ENCODE data around the gene FAM53A. TPM values are rescaled to one million over a fixed set of nuclear protein-coding genes. Genes with fewer than 3 reads are reported as not detected.

FAM53A gene, protein sequence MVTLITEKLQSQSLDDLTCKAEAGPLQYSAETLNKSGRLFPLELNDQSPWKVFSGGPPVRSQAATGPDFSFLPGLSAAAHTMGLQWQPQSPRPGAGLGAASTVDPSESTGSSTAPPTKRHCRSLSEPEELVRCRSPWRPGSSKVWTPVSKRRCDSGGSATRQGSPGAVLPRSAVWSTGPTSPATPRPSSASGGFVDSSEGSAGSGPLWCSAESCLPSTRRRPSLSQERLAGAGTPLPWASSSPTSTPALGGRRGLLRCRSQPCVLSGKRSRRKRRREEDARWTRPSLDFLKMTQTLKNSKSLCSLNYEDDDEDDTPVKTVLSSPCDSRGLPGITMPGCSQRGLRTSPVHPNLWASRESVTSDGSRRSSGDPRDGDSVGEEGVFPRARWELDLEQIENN
- 1 to 10 TPM in 9 of 12 donors, under 1 TPM in 1, not detected in 2; 0.72 to 1.7 (median 1.3) TPM for polyA plus RNA-seq (ENCODE audit: insufficient read length in 12 of 12)
- long read RNA-seq, donor 1, result 0 reads
- long read RNA-seq, donor 2, result 0 reads
- long read RNA-seq, donor 3, result 0 reads
- long read RNA-seq, donor 4, result 0 reads
- long read RNA-seq, donor 5, result 0 reads
- long read RNA-seq, donor 6, result 0 reads
- long read RNA-seq, donor 7, result 0 reads
- long read RNA-seq, donor 8, result 0 reads
- long read RNA-seq, donor 9, result 0 reads
- long read RNA-seq, donor 10, result 0 reads
- long read RNA-seq, donor 11, result 0 reads

DNA sequence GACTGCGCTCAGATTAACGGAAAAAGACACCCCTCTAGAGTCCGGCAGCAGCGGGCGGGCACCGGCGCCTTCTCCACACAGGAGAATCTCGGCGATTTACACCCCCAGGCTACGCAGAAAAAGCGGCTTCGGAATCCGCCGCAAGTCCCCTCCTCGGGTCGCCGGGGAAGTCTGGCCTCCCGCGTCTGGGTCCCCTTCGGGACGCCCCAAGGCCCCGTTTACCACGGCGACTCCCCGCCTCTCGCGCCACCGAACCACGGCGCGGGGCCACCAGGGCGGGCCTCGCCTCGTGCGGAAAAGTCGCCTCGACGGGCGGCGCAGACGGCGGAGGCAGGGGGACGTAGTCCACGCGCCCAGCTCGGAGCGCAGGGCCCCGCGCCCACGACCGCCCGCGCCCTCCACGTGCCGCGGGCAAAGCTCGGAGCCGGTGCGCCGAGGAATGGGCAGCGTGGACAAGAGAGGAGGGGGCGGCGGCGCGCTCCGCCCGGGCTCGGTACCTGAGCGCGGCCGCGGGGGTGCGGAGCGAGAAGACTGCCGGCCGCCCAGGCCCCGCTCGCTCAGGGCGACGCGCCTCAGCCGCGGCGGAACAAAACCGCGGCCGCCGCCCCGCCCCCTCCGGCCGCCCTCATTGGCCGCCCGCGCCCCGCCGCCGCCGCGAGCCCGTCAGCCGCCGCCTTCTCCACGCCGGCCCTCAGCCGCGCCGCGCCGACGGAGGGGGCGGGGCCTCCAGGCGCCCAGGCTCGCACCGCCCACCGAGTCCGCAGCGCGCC, at the start of gene FAM53A:
TSS of gene FAM53A (minus strand) at position 578 of the 770 bp plus-strand sequence. CDS start 15,572 bp downstream, outside the sequence.
- peak; percentile 73 for DNase-seq

DNA sequence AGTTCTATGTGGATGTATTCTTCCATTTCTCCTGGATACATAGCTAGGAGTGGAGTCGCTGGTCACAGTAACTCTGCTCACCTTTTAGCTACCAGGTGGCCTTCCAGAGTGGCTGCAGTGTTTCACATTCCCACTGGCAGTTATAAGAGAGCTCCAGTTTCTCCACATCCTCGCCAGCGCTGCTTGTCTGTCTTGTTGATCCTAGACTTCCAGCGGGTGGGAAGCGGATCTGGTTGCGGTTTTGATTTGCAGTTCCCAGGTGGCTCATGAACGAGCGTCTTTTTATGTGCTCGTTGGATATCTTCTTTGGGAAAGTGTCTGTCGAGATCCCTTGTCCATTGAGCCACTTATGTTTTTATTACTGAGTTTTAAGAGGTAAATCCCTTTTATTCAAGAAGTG, 48.8 kb upstream of the FAM53A start:
- DNase-seq, result no peak

DNA sequence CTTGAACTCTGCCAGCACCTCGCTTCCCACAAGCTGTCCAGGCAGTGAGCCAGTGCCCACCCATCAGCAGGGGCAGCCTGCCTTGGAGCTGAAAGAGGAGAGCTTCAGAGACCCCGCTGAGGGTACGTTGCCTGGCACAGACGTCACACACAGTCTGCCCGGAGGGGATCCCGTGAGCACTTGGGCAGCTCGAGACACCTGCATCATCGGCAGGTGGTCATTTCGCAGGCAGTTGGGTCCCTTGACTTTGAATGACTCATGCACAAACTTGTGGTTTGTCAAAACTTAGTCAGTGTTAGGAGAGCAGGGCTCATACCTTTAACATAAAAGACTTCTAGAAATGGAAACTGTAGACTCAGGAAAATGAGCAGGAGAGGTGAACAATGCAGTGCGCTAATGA, 47.1 kb upstream of the FAM53A start:
- DNase-seq, result no peak

DNA sequence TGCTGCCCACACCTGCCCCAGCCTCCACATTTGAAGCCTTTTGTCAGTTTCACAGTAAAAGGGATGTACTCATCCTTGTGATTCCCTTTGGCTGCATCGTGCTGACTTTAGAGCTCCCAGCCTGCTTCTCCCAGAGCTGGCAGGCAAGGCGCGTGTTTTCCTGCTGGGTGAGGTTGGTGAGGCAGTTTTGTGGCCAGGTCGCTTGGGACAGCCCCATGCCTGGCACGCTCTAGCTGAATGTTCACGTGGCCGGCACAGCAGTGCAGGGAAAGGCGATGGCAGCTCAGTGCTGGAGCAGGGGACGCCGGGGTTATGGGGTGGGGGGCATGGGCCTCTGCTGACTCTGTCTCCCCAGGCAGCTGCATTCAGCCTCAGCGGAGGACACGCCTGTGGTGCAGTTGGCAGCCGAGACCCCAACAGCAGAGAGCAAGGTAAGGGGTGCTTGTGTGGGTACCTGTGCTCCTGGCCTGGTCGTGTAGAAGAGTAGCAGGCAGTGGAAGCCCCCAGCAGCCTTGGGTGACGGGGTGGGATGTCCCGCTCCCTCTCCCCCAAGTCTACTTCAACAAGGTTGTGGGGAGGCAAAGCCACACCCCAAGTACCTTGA, 46.5 kb upstream of the FAM53A start:
- no peak for DNase-seq

DNA sequence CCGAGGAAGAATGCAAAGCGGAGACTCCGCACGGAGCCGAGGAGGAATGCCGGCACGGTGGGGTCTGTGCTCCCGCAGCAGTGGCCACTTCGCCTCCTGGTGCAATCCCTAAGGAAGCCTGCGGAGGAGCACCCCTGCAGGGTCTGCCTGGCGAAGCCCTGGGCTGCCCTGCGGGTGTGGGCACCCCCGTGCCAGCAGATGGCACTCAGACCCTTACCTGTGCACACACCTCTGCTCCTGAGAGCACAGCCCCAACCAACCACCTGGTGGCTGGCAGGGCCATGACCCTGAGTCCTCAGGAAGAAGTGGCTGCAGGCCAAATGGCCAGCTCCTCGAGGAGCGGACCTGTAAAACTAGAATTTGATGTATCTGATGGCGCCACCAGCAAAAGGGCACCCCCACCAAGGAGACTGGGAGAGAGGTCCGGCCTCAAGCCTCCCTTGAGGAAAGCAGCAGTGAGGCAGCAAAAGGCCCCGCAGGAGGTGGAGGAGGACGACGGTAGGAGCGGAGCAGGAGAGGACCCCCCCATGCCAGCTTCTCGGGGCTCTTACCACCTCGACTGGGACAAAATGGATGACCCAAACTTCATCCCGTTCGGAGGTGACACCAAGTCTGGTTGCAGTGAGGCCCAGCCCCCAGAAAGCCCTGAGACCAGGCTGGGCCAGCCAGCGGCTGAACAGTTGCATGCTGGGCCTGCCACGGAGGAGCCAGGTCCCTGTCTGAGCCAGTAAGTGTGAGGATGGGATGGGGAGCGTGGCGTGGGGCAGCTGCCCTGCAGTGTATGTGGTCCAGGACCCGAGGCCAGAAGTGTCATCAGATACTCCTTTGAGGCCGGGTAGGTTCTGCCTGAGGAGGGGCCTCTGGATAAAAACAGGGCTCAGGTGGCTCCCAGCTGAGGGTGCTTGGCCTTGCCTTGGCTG, 44.2 kb upstream of the FAM53A start:
- DNase-seq, result no peak

DNA sequence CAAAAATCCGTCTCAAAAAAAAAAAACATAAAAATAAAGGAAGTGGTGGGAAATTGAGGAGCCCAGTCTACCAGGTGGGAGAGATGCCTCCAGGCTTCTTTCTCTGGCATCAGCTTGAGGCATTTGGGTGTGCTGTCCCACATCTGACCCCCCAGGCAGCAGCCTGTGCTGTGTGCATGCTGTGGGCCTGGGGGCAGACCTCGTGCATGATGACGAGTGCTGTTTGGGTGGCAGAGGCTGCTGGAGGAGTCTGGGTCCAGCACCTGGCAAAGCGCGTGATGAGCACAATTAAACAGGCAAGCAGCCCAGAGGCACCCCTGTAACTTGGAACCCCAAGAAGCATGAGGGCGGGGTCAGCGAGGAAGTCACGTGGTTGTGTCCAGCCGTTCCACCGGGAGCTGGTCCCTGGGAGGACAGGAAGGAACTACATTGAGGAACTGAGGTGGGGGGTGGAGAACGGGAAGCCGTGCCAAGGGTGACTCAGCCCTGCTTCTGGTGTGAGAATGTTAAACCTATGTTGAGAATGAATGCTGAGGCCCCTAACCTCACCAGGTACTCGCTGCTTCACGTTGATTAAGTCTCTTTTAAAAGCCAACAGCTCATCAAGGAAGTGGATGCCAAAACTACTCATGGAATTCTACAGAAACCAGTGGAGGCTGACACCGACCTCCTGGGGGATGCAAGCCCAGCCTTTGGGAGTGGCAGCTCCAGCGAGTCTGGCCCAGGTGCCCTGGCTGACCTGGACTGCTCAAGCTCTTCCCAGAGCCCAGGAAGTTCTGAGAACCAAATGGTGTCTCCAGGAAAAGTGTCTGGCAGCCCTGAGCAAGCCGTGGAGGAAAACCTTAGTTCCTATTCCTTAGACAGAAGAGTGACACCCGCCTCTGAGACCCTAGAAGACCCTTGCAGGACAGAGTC, 43.3 kb upstream of the FAM53A start:
- DNase-seq, result no peak

DNA sequence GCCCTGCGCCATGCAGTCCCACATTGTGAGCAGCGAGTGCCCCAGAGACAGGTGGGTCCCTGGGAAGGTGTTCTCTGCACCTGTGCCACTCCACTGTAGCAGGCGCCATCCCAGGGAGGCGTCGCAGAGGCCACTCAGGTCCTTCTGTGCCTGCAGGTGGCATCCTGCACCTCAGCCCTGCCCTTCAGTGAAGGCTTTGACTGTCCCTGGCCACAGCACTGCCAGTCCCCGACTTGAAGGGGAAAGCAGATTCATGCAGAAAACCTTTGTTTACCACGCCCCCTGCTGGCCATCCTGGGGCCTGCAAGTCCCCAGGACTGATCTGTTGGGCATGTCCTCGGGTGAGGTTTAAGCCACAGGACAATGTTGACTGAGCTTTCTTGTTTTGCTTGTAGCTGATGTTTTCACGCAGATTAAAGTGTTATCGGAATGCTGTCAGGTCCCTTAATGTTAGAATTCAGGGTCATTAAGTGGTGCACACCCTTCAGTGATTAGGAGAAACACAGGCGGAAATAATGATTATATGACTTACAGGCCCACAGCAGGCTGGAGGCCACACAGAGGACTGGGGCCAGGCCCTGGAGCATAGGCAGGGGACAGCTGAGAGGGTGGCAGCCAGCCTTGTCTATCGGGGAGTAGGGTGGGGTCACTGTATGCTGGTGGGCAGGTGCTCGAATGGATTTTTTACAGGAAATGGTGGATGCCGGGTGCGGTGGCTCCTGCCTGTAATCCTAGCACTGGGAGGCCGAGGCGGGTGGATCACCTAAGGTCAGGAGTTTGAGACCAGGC, 42.2 kb upstream of the FAM53A start:
- DNase-seq, result peak; percentile 88

DNA sequence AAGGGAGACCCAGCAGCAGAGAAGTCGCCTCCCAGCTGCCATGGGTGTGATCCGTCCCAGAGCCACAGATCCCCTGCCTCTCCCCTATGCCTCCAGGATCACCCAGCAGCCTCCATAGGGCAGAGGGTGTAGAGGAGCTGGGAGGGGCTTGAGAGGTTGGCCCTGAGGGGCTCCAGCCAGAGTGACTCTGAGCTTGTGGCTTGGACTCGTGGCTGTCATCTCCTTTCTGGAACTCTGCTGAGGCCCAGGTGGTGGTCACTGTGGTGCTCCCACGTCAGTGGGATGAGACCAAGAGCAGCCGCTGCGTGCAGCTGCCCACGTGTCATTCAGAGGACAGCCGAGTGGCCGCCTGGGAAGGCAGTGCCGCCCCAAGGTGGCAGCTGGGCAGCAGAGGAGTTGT, 41.4 kb upstream of the FAM53A start:
- no peak for DNase-seq

DNA sequence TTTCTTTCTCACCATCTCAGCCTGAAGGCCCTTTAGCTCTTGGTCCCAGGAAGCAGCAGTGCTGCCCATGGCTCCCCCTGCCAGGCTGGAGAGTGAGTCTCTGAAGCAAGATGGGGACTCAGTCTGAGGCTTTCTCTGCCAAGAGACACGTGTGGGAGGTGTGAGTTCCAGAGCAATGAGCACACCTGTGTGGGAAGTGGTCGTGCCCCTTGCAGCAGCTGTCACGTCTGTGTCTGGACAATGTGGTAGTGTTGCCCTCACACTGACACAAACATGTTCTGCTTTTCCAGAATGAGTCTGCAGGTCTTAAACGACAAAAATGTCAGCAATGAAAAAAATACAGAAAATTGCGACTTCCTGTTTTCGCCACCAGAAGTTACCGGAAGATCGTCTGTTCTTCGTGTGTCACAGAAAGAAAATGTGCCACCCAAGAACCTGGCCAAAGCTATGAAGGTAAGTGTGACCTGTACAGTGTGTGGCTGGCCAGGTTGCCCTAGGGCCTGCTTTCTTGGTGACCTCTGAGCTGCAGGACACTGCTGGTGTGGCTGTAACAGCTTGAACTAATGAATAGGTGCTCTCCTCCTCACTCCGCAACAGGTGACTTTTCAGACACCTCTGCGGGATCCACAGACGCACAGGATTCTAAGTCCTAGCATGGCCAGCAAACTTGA, 39.2 kb upstream of the FAM53A start:
- no peak for DNase-seq

DNA sequence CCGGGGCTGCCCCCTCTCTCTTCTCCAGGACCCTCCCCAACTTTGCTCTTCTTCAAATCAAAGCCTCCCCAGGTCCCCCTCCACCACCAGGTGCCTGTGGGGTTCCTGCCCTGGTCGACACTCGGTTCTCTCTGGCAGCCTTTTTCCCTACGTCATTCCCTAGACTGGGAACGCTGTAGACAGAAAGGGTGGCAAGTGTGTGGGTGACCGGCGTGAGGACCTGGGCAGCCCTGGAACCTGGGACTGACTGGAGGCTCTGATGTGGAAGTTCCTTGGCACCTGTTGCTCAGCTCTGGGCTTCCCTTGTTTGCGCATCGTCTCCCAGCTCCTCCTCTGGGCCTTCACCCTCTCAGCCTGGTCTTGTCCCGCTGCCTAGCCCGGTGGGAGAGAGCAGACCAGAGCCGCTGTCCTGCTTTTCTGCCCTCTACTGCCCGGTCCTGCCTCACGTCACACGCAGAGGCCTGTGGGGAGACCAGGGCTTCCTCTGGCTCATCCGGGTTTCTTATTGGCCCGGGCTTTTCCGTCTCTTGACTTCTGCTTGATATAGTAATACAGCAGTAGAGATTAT, 38.5 kb upstream of the FAM53A start:
- no peak for DNase-seq

DNA sequence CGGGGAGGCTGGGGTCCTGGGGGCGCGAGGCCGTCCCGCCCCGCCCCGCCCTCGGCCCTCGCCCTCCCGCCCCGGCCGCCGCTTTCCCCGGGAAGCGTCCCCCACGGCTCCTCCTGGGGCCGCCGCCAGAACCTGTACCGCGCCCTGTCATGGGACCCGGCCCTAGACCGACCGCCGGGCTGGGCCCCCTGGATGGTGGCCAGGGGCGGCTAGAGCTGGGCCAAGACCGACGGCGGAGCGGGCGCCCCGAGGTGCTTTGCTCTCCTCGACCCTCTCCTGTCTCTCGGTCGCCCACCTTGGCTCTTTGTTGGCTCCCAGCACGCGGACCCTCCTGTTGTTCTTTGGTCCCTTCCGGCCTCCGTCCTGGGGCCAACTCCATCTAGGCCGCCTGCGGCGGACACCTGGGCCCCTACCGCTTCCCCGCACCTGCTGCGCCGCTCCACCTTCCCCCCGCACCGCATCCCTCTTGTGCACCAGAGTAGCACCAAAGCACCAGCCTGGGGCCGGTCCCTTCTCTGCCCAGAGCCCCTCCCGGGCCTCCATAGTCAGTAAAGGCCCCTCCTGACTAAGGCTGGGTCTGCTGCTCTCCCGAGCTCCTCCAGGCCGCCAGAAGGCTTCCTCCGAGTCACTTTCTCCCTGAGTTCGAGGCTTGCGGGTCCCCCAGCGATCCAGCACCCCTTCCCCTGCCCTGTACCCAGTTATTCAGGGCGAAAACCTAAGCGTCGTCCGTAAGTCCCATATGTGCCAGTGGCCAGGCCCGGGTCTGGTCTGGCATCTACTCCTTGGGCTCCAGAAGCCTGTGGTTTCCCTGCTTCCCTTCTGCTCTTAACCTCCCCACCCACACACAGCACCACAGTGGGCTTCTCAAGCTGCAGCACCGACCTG, 37.8 kb upstream of the FAM53A start:
- no peak for DNase-seq

DNA sequence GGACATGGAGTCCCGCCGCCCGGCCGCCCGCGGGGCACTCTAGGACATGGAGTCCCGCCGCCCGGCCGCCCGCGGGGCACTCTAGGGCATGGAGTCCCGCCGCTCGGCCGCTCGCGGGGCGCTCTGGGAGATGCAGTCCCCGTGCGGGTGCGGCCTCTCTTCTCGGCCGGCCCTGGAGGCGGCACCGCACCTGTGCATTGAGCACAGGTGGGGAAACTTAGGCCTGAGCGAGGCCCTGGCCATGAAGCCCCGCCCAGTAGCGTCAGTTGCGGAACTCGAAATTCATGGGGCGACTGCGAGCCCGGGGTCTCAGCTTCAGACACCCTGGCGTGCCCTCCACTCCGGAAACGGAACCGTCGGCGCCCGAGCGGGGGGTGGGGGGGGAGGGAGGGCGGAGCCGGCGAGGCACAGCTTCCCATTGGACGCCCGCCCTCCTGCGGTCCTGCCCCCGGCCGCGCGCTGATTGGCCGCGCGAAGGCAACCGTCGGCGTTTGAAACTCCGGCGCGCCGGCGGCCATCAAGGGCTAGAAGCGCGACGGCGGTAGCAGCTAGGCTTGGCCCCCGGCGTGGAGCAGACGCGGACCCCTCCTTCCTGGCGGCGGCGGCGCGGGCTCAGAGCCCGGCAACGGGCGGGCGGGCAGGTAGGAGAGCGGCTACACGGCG, 37.0 kb upstream of the FAM53A start, which contains the start of the genes TACC3 and TMEM129:
TSS of gene TACC3 (plus strand) at position 519 of the 663 bp plus-strand sequence. CDS start 1,901 bp downstream, outside the sequence.
TSS of gene TMEM129 (minus strand) at position 321 of the 663 bp plus-strand sequence. CDS start 486 bp downstream, outside the sequence.
- DNase-seq, result peak; percentile 94

DNA sequence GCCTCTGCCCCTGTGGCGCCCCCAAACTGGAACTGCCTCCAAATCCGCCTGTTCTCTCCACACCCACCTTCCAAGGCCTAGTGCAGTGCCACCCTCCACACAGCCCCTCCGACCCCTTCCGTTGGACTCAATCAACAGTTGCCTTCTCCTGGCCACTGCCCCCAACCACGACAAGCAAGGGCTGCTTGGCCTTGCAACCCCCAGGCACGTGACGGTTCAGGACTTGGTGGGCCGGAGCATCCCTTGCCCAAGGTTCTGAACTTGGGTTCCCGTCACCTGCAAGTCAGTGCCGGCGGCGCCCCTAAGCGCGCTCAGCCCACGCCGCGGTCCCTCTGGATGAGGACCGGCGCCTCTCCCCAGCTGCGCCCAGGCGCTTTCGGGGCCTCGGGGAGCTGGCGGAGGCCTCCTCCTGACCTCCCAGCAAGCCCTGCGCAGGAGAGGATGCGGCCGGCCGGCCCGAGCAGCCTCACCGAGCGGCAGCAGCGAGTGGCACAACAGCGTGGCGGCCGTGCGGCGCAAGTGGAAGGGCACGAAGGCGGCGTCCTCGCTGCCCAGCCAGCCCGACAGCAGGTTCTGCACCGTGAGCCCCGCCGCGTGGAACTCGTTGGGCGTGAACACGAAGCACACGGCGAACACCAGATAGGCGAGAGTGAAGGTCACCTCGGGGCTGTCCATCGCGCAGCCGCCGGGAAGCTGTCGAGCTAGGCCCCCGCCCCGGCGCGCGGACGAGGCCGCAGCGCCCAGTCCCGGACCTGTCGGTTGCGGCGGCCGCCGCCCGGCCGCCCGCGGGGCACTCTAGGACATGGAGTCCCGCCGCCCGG, 36.3 kb upstream of the FAM53A start:
- DNase-seq, result no peak

DNA sequence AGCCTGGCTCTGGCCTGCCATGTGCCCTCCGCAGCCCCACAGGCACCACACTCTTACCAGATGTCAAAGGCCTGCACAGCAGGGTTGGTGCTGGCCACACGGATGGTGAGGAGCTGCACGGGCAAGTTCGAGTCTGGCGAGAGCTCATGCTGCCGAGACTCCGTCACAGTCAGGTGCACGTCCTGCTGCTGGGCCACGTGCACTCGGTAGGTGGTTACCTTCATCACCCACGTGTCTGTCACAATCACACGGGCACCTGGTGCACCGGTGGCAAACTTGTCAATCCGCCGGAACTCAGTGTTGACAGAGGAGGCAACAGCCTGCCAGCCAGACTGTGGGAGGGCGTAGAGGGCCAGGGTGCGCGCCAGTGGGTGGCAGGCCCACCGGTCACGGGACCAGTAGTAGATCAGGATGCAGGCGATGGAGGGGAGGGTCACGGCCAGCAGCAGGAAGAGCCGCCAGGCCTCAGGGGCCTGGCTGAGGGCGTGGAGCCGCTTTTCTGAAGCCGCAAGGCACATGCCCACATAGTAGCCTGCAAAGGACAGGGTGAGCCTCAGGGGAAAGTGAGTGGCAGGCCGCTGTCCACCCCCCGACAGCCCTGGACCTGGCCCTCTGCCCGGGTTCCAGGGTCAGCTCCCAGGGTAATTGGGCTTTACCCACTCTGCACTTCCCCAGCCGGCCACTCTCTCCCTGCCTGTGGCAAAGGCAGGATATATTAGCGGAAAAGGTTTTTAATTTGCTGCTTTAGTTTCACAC, 34.2 kb upstream of the FAM53A start:
- no peak for DNase-seq

All from muscle of arm (tissue), 14 donors.